Effector CD8-positive, alpha-beta T cell (primary cell): ENCODE results near the gene TK2.
"Not testable (repeated sequence)": the region's sequence is repeated elsewhere in the genome, so short reads cannot be mapped to it uniquely, and the experiment has no call there.

Source experiments
- DNase-seq: peaks from one replicate; lab custom pipeline; 2025; lab: John Stamatoyannopoulos, UW

TK2 gene

GRCh38 chr16:66520406-66521170, 29.3 kb downstream of the TK2 start:
- no peak for DNase-seq

DNA sequence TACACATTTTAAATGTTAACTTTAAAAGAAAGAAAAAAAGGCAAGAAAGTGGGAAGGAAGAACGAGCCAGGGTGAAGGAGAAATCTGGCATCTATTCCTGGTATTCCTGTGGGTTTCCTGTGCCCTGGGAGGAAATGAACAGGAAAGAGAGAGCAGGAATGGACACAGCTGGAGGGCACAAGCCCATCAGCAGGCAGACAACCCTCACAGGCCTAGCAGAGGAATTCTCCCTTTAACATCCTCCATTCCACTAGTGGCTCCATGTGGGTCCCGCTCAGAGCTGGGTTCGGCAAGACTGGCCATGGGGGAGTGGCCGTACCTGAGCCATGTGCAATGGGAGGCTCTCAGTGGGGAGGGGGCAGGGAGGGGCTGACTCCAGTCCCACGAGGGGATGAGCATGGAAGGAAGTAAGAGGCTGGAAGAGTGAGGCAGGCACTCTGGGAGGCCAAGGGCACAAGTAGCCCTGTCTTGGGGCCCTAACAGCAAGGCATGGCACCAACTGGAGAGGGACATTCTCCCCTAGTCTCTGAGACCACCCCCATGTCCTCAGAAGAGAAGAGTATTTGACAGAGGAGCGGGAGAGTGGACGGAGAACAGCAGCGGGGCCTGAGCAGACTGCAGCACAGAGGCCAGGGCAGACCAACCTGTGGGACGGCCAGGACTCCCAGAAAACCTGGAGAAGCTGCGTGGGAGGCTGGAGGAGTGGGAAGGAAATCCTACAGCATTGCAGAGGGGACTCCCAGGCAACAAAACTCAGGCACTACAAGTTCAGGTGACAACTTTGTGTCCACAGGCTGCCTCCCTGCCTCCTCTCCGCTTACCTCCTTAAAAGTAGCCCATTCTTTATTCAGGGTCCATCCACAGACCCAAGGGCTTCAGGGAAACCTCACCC, 30.2 kb downstream of the TK2 start:
- DNase-seq = no peak

DNA sequence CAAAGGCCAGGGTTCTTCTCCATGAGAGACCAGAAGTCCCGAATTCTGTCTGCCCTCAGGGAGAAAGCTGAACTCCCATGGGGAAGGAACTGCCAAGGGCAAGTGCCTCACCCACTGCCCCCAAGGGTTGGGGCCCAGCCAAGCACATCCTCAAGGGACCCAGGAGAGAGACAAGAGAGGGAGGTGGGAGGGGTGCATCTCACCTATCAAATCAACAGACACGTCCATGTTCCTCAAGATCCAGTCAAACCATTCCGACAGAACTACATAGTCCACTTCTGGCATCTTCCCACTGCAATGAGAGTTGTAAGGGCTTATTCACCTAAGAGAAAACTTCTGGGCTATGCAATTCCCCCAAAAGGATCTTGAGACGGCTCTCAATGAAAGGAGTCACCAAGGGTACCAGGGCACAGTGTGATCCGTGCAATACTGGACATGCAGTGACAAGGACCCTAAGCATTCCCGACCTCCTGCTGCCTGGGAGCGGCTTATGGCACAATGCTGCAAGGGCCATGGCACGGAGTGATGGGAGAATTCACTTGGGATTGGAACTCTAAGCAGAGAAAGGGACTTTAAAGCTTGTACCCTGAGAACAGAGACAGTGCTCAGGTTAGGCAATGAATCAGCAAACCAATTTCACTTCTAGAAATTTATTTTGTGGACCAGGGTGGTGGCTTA, 32.2 kb downstream of the TK2 start:
- no peak for DNase-seq

- DNase-seq = peak; percentile 12
Measured at GRCh38 chr16:66516808-66517585, 32.9 kb downstream of the TK2 start.

- DNase-seq = no peak
Measured at GRCh38 chr16:66516509-66516807, 33.5 kb downstream of the TK2 start.

- DNase-seq = no peak
Measured at GRCh38 chr16:66515596-66516508, 34.1 kb downstream of the TK2 start.

DNA sequence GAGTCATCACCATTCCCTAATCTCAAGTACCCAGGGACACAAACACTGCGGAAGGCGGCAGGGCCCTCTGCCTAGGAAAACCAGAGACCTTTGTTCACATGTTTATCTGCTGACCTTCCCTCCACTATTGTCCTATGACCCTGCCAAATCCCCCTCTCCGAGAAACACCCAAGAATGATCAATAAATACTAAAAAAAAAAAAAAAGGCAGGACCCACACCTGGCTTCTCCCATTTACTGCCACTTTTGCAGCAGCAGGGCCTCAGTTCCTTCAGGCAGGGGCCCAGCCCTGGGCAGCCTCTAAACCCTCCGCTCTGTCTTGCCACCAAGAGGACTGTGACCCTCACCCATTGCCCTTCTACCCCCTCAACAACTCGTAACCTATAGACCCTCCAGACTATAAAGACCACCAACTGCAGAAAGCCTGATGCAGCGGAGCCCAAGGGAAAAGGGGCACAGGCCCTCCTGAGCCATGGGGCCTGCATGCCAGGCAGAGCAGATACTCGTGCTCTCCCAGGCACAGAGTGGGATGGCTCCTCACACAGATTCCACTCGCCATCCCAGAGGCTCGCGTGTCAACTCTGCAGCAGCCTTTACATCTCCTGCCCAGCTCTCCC, 34.8 kb downstream of the TK2 start:
- not testable (repeated sequence) for DNase-seq

- not testable (repeated sequence) for DNase-seq
Measured at GRCh38 chr16:66514391-66514790, 35.5 kb downstream of the TK2 start.

- no peak for DNase-seq
Measured at GRCh38 chr16:66513111-66513723, 36.7 kb downstream of the TK2 start.

- DNase-seq = no peak
Measured at GRCh38 chr16:66512272-66513110, 37.4 kb downstream of the TK2 start.

GRCh38 chr16:66511602-66512271, 38.2 kb downstream of the TK2 start:
- no peak for DNase-seq

DNA sequence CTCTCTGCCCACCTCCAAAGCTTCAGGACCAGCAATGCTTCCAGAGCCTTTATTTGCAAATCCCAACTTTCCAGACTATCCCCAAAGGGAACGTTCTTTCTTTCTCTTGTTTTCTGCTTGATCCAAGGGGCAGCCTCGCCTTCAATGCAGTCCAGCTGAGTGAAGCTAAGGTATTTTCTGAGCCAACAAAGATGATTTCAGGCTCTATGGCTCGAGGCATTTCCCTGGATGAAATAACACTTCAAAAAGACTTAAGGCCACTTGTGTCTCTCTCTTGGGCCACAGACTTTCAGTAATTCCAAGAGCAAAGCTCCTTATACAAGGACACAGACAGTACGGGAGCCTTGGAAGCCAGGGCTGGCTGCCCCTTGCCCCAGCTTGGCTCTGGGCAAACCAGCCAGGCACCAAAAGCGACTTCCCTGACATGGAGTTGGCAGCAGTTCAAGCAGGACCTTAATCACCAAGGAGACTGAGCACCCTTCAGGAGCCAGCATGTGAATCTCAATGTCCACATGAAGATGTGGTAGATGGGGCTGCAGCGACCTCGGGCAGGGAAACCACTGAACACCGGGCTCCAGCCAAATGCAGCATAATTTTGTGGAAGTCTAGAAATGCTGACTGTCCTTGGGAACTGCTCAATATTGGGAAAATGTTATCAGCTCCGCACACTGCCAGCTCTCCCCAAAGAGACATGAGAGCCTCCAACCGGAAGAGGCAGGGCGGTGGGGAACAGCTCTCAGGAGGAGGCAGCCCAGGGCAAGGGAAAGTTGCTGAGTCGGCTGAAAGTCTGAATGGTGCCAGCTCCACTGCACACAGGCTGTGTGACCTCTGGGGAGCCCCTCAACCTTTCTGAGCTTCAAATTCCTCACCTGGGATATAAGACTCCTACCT, 39.0 kb downstream of the TK2 start:
- DNase-seq = no peak

- no peak for DNase-seq
Measured at GRCh38 chr16:66510298-66510697, 39.6 kb downstream of the TK2 start.

DNA sequence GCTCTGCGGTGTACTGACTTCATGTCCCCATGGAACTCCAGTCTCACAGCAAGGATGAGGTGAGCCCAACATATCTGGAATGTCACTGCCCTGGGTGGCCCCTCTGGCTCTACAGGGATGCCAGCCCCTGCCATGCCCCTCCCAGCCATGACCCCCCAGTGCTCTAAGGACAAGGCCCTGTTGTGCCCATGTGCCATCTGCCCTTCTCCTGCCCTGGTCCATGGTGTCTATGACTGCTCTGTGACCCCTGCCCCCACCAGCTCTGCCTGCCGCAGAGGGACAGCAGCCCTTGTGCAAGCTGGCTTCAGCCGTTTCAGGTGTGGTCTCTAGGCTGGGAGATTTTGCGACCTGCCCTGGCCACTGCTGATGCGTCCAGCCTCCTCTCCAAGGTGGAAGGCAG, 40.3 kb downstream of the TK2 start:
- no peak for DNase-seq

- no peak for DNase-seq
Measured at GRCh38 chr16:66508914-66509496, 40.9 kb downstream of the TK2 start.

DNA sequence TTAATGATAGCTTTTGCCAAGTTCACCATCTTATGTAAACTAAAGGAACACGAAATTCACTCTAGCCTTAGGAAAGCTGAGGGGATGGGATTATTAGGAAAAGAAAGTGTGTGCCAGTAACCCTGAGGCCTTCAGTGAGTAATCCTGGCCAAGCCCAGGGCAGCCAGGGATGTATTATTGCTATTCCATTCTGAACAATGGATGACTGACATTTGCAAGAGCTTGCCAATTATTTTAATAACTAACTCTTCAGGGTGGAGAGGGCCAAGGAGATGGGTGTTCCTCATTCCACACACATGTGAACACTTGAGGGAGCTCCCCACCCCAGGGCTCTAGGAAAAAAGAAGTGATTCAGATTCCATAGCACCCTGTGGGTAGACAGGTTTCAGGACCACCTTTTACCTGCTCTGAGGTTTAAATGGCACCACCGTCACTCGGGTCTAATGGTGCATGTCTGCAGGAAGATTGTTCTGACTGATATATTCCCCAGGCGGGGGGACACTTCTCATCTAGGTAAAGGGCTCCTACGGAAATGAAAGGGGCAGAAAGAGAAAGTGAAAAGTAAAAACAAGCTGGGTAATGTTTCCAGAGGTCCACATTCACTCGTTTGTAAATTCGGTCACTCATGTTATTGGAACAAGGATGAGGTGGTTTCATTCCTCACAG, 41.5 kb downstream of the TK2 start:
- no peak for DNase-seq
